Activated CD4-positive, alpha-beta T cell treated with anti-CD3 and anti-CD28 coated beads, Interleukin-10, Interleukin-2, amounts not matched to agents 100 ng/mL and 50 ng/mL, durations not matched to agents 16 hours and 8 hours (primary cell): ENCODE data around the gene TERB2.
A peak's percentile ranks its signal among the peaks of the same experiment; 100 is the strongest.
"Not testable (repeated sequence)": the region's sequence is repeated elsewhere in the genome, so short reads cannot be mapped to it uniquely, and the experiment has no call there.

Experiments
- DNase-seq: peaks from one replicate; pipeline ENCODE4 v3.0.0-alpha.2; 2020

The TERB2 gene

GRCh38 chr15:44956388-44956787, at the start of gene TERB2:
Gene TERB2 (plus strand): TSS chr15:44956687. CDS start chr15:44956719, 32 bp downstream.
- no peak for DNase-seq

DNA sequence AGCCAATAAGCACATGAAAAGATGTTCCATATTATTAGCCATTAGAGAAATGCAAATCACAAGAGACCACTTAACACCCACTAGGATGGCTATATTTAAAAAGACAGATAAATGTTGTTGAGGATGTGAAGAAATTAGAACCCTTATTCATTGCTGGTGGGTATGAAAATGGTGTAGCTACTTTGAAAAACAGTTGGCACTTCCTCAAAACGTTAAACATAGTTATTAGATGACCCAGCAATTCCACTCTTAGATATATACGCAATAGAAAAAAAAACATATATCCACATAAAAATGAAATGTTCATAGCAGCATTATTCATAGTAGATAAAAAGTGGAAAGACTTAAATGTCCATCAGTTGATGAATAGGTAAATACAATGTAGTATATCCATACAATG, 47.1 kb upstream of the TERB2 start:
- DNase-seq = no peak

DNA sequence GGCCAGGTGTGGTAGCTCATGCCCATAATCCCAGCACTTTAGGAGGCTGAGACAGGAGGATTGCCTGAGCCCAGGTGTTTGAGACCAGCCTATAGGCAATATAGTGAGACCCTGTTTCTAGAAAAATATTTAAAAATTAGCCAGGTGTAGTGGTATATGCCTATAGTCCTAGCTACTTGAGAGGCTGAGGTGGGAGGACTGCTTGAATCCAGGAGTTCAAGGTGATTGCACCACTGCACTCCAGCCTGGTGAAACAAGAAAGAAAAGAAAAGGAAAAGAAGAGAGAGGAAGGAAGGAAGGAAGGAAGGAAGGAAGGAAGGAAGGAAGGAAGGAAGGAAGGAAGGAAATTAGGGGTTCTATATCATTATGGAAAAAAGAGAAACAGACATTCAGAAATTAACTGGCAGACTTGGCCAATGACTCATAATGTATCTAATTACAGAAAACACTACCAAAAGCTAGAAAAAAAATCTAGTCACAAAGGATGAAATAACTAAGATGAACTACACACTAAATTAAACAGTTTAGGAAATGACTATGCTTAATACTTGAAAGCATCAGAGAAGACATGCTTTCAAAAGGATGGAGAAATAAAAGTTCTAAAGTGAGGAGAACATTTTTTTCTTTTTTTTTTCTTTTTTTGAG, 45.4 kb upstream of the TERB2 start:
- peak; percentile 57 for DNase-seq

DNA sequence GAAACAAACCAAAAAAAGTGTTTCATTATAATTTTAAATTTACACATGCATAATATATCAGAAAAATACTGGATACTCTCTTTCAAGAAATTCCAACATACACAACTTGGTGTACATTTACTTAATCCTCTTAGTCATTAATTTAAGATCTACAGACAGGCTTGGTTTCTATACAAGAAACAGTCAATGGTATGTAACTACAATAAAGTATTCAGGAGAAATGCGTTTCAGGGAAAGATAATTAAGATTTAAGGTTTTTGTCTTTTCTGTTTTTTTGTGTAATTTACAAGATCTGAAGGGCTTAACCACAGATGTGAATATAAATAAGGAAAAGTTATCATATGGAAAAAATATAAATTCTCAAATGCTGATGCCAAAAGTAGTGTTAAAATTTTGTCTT, 44.3 kb upstream of the TERB2 start:
- DNase-seq = not testable (repeated sequence)

- not testable (repeated sequence) for DNase-seq
Measured at GRCh38 chr15:44912974-44913448, 43.5 kb upstream of the TERB2 start.

DNA sequence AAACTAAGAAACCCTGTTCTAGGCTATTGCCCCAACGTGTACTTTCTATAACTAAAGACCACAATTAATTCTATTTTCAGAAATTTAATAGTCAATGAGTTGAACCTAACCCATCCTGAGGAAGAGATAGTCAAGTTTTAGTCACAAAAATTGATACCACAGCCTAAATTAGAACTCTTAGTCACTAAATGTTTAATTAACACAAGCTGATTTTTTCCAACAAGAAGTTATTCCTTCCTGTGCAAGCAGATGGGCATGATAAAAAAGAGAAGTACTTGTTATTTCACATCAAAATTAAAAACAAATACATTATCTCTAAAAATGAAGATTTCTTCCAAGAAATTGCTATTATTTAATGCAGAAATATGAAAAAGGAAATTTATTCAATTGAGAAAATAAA, 38.4 kb upstream of the TERB2 start:
- DNase-seq = no peak

DNA sequence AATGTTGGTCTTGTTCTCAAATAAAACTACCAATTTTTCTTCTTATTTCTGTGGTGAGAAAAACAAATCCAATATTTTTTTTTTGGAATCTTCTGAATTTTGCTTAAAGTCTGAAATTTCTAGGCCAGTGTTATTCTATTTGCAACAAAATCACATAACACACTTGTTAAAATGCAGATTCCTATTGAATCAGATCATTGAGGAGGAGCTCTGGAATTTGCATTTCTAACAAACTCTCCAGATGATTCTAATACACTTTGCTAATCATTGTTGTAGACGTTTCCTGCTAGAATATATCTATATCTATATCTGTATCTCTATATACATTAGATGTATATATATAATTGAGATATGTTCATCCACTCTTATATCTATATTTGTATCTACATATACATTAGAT, 27.8 kb upstream of the TERB2 start:
- DNase-seq = not testable (repeated sequence)

DNA sequence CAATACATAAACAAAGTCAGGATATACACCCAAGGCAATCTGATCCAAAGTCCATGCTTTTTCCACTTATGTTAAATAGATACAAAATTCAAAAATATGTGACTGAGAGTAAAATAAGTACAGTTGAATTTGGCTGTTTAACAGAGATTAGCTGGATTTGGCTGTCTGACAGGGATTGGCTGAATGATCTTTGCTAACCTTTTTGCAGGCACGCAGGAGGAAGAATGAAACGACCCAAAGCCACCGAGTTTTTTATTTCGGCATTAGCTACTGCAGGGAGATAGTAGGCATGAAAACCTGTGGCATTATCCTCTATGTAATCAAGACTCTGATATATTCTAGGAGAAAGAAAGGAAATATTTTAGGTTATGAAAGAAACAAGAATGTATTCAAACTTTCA, 26.2 kb upstream of the TERB2 start:
- not testable (repeated sequence) for DNase-seq

DNA sequence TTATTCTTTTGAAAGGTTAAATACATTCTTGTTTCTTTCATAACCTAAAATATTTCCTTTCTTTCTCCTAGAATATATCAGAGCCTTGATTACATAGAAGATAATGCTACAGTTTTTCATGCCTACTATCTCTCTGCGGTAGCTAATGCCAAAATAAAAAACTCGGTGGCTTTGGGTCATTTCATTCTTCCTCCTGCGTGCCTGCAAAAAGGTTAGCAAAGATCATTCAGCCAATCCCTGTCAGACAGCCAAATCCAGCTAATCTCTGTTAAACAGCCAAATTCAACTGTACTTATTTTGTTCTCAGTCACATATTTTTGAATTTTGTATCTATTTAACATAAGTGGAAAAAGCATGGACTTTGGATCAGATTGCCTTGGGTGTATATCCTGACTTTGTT, 1.8 kb downstream of the TERB2 start:
- DNase-seq = not testable (repeated sequence)

DNA sequence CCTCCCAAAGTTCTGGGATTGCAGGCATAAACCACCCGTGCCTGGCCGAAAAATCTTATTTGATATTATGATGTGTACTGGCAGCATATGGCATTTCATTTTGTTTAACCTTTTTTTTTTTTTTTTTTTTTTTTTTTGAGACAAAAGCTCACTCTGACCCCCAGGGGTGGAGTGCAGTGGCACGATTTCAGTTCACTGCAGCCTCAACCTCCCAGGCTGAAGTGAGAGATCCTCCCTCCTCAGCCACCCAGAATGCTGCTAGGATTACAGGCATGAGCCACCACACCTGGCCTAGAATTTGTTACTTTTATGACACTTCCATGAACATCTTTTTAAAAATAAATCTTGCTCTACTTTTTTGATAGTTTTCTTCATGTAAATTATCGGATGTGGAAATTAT, 12.0 kb downstream of the TERB2 start:
- DNase-seq = no peak

DNA sequence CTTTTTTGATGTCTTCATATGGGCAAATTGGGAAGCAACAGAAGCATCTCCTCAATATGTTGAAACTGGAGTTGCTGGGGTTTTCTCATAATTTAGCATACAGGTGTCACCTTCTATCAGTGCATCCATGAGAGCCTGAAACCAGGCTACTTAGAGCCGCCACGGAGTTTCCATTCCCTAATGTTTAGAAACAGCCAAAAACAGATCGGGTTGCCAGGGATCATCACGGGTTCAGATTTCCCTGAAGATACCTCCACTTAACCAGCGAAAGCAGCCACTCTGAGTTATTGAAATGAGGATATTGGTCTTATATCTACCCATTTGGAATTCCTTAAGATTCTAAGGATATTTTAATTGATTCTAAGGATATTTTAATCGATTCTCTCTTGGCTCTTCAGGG, 14.5 kb downstream of the TERB2 start:
- DNase-seq = no peak

- not testable (repeated sequence) for DNase-seq
Measured at GRCh38 chr15:44976183-44976582, 19.7 kb downstream of the TERB2 start.

DNA sequence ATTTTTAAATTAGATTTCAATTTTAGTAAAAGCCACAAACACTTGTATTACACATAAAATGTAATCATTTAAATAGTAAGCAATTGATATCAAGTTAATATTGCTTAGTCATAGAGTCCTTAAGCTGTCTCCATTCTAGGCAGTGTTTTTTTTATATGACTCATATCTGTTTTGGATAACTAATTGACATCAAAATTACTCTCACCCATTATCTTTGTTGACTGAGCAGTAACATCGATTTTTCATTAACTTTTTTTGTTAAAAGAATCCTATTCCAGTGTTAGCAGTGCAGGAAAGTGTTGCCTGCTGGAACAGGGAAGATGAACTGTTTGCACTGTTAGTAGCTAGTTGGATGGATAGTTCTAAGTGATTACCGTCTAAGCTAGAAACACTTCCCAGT, 21.3 kb downstream of the TERB2 start:
- DNase-seq = not testable (repeated sequence)

DNA sequence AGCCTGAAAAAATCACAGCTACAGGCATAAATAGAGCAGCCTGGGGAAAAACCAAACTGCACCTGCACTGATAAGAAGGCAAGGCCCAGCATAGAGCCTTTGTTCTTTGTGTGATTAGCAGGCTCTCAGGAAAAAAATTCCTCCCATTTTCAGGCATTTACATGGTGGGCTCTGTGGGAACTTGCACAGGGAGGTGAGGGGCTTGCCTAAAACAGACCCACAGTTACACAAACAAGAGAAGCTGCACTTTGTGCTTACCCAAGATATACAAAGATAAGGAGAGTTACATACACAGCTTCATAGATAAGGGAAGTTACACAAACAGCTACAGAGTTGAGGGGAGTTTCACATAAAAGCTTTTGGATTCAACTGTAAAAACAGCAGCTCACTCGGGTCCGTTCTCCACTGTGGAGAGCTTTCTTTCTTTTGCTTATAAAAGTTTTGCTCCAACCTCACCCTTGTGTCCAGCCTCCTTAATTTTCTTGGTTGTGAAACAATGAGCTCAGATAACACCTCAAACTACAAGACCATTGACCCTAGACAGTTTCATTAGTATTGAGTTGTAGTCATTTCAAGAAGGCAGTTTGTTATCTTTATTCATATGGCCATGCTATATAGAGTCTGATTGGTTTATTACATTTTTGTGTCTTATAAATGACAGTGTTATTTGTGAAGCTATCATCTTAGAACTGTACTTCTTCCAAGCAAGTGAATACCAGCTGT, 23.3 kb downstream of the TERB2 start:
- not testable (repeated sequence) for DNase-seq

DNA sequence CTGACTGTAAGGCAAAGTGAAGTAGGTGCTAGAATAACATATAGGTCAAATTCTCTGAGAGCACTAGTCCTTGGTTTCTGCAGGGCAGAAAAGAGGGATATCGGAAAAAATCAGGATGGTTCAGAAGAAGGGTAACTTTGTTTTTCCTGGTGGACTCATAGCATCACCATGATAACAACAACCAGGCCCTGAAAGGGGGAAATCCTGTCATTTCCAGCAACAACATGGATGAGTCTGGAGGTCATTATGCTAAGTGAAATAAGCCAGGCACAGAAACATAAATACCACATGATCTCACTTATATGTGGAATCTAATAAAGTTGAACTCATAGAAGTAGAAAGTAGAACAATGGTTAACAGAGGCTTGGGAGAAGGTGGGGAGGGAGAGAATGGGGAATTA, 27.7 kb downstream of the TERB2 start:
- not testable (repeated sequence) for DNase-seq

GRCh38 chr15:44986346-44987055, 30.0 kb downstream of the TERB2 start:
- not testable (repeated sequence) for DNase-seq

GRCh38 chr15:44987711-44988110, 31.2 kb downstream of the TERB2 start:
- DNase-seq = peak; percentile 16

DNA sequence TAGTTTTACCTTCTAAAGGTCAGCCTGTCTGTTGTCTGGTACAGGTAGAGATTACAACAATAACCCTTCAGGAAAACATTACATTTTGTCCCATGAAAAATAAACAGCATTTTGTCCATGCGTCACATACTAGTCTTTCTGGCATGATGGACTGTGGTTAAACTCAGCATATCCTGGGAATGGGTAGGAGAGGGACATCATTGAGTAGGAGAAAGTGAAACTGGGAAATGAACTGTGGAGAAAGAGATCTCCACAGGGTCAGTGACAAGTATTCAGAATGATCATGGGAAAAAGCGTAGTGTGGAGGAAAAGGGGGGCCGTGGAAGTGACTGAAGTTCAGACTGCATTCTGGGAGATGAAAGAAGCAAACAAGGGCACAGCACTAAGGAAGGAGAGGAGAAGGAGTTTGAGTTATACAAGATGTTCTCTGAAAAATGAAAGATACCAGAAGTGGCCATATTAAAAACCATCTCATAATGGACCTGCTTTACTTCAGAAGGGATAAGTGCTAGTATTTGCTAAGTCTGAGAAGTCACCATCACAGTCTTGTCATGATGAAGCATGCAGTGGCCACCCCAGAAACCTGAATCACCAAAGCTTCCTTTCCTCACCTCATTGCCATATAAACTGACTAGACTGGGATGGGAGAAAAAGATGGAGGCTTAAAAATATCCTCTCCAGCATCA, 31.8 kb downstream of the TERB2 start:
- DNase-seq = not testable (repeated sequence)

GRCh38 chr15:44988870-44989219, 32.4 kb downstream of the TERB2 start:
- not testable (repeated sequence) for DNase-seq

DNA sequence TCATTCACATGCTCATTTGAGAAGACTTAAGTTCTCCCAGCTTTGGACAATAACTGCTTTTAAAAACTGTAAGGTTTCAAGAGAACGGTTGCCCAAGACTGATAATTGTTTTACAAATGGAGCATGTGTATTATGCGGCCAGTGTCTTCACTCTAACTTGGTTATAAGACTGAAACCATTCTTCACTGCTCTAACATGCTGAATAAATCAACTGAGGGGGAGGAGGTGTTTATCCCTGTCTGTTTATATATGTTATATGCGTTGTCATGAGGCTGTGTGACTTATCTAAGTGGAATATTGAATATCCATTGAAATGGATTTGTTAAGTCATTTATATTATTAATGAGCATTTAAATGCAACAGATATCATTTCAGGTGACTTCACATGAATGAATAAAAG, 41.1 kb downstream of the TERB2 start:
- not testable (repeated sequence) for DNase-seq

- no peak for DNase-seq
Measured at GRCh38 chr15:44999105-44999504, 42.6 kb downstream of the TERB2 start.

- not testable (repeated sequence) for DNase-seq
Measured at GRCh38 chr15:45001180-45001579, 44.7 kb downstream of the TERB2 start.

- DNase-seq = not testable (repeated sequence)
Measured at GRCh38 chr15:45003731-45004410, 47.4 kb downstream of the TERB2 start.
